HG02798 (cell line): ENCODE results near the gene TLN1.

Experiments
- ATAC-seq: cut with Tn5 transposase; IDR thresholded peaks from one replicate; pipeline ENCODE4 v1.9.1; 2021; ENCODE audit warnings: mild to moderate bottlenecking; ENCODE audit not compliant: unreplicated experiment, poor library complexity

TLN1 gene

DNA sequence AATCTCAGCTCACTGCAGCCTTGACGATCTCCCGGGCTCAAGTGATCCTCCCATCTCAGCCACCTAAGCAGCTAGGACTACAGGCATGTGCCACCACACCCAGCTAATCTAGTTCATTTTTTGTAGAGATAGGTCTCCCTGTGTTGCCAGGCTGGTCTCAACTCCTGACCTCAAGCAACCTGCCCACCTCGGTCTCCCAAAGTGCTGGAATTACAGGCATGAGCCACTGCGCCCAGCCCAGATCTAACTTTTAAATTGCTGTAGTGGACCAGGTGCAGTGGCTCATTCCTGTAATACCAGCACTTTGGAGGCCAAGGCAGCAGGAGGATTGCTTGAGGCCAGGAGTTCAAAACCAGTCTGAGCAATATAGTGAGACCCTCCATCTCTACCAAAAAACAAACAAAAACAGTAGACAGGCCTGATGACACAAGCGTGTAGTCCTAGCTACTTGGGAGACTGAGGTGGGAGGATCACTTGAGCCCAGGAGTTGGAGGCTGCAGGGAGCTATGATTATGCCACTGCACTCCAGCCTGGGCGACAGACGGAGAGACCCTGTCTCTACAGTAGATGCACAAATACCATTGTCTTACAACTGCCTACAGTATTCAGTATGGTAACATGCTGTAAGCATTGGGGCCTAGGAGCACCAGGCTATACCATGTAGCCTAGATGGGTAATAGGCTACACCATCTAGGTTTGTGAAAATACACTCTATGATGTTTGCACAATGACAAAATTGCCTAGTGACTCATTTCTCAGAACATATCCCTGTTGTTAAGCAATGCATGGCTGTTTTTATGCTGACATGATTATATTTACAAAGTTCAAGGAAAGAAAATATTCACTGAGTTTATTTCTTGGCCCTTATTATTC lies 79.8 kb downstream of the TLN1 start:
- ATAC-seq: no peak

DNA sequence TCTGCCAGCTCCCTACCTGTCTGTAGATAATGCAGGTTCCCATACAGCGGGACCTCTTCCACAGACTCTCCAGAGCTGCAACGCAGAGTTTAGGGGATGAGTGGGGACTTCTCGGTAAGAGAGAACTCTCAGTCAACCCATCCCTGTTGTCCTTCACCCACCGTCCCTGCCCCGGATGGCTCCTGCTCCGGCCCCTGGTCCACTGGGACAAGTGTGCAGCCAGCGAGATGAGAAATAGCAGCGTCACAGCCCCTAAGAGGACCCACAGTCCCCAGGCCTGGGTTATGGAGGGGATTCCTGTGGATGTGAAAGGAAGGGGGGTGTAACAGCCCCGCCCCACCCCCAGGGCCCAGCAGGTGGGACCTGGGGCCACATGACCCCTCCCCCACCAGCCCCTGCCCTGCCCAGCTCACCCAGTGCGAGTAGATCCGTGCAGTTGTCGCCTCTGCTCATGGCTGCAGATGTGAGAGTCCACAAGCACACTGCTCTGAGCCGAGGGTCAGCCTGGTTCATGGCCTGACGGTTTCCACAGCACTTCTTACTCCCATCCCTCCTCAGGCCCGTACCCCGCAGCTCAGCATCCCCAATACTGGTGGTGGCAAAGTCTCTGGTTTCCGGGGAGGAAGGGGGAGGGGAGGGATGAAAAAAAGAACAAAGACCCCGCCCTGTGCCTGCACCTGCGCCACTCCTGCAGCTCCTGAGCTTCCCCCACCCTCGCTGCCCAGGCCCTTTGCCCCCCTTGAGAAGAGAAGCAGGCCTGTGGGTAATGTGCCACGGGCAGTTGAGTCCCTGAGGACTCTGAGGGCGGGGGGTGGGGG lies 81.4 kb downstream of the TLN1 start, which contains the start of gene SIT1:
TSS of gene SIT1 (minus strand) at position 591 of the 818 bp plus-strand sequence. CDS start at position 513, 78 bp downstream.
- ATAC-seq: no peak

DNA sequence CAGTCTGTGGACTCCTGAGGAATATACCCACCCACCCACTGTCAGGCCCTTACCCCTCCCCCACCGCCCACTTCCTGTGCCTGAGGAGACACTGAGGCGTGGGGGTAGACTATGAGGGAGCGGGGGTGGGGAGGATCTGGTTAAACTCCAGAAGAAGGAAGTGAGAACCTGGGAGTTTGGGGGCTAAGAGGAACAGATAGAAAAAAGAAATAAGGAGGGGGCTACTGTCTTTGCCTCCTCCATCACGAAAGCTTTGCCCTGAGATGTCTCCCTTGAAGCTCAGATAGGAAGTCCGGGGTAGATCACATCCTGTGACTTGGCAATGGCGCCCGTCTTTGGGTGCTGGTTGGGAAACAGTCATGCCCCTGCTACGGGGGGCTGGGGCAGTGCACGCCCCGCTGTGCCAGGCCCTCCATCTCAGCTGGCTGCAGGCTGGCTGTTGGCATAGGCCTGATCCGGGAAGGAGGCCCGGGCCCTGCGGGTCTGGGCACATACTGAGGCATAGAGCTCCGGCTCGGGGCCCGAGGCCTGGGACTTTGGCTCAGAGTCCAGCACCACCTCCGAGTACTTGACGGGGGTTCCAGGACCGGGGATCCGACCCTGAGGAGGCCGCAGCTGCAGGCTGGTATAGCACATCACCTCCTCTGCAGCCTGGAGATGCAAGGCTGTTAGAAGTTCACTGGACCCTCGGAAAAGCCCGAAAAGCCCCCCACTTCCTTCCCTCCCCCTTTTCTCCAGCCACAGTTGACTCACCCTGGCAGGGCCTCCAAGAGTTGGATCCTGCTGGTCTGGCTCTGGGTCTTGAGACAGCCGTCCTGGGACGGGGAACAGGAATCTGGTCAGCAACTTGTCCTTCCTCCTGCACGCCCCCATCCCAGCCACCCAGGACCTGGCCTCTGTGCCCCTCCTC lies 82.3 kb downstream of the TLN1 start:
- no peak for ATAC-seq
